HG03354 (cell line): ENCODE data around the gene PMFBP1.
"Not testable (repeated sequence)": the region's sequence is repeated elsewhere in the genome, so short reads cannot be mapped to it uniquely, and the experiment has no call there.

Source experiments
- ATAC-seq: cut with Tn5 transposase; IDR thresholded peaks from one replicate; pipeline ENCODE4 v1.9.1; 2021; ENCODE audit warnings: mild to moderate bottlenecking; ENCODE audit not compliant: unreplicated experiment, poor library complexity, severe bottlenecking

PMFBP1 gene

DNA sequence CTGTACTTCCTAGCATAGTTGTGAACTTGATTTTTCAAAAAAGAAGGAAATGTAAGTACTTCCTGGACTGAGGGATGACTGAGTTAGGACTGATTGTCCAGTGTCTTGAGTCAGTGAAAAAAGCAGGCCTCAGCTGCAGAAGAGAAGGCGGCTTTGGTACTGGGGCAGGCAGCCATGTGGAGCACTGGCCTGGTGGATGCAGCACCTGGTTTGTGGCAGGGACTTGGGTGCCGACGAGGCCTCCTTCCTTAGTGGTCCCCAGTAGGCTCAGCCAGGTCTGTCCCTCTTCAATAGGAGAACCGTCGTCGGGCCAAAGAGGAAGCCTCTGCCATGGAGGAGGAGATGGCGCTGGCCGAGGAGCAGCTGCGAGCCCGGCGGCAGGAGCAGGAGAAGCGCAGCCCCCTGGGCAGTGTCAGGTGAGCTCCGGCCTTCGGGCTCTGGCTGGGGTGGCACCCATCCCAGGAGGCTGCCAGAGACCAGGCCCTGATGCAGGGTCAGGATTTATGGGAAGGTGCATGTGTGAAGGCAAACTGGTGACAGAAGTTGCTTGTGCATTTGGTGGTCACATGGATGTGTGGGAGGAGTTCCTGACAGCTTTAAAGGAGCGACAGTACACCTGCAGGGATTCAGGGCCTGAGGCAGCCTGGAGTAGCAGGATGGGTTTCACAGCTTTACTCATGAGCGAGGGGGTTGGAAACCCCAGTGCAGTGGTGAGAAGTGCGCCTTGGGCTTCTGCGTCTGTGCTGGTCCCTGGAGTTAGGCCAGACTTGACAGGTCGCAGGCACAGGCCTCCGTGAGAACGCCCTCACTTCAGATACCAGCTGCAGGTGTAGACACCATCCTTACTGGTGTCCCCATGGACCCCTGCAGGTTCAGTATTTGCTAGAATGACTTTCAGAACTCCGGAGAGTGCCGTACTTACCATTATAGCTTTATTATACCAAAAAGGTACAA lies 61.0 kb downstream of the PMFBP1 start:
- no peak for ATAC-seq

DNA sequence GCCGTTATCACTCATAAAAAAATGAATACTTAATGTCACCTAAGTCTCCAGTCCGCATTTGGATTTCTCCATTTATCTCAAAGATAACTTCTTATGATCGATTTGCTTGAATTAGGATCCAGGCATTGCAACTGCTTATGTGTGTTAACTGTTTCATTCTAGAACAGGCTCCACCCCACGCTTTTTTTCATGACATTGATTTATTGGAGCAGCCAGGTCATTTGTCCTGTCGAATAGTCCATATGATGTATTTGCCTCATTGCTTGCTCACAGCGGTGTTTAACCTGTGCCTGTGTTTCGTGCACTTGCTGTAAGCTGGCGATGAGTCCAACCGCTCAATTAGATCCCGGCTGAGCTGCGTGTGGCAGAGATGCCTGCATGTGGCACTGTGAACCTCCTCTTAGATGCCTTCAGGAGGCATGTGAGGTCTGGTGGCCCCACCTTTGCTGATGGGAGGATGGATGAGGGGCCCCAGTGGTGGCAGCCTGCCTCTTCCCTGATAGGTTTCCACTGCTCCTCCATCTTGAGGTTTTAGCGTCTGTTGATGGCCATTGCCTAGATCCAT lies 61.9 kb downstream of the PMFBP1 start:
- ATAC-seq, result no peak

- ATAC-seq, result no peak
Observed at GRCh38 chr16:72109300-72109699, 62.7 kb downstream of the PMFBP1 start.

DNA sequence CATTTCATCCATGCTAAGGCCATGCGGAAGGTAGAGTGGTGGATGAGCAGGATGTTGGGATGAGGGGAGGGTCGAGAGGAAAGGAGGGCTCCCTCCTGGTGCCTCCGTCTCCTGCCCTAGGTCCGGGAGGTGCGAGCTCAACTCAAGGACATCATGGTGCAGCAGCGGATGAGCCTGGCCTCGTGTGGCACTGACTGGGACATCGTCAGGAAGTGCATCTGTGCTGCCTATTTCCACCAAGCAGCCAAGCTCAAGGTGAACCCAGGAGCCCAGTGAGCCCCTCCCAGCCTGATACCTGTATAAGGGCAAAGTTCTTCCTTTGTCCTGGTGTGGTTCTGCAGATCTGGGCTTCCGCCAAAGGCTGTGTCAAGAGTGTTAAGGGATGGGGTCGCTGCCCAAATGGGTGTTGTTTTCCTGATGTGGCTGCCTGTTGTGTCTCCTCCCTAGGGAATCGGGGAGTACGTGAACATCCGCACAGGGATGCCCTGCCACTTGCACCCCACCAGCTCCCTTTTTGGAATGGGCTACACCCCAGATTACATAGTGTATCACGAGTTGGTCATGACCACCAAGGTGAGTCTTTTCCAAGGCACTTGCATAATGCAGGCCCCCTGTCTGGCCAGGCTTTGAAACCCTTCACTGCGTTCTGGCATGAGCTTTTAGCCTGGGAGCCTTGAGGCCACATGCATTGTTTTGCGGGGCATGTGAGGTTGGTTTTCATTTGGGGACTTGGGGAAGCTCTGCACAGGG lies 63.4 kb downstream of the PMFBP1 start:
- ATAC-seq, result no peak

DNA sequence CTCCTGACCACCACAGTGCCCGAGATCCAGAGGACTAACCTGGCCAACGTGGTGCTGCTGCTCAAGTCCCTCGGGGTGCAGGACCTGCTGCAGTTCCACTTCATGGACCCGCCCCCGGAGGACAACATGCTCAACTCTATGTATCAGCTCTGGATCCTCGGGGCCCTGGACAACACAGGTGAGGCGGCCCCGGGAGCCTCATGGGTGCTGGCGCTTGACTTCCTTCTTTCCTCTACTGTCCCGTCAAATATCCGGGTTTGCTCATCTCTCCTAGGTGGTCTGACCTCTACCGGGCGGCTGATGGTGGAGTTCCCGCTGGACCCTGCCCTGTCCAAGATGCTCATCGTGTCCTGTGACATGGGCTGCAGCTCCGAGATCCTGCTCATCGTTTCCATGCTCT lies 64.6 kb downstream of the PMFBP1 start:
- no peak for ATAC-seq

DNA sequence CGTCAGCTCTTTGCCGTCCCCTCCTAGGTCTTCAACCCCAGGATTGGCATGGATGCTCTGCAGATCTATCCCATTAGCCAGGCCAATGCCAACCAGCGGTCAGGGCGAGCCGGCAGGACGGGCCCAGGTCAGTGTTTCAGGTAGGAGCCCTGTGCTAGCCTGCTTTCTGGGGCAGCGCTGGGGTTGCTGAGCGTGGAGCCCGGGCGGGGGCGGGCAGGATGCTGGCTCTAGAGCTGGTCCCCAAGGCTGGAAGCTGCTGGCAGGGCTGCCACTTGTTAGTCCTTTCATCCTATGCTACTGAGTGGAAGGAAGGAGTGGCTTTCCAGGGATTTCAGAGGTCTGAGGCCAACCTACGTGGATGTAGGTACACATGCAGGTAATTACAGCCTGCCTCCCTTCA lies 66.0 kb downstream of the PMFBP1 start:
- no peak for ATAC-seq

- no peak for ATAC-seq
Observed at GRCh38 chr16:72104905-72105304, 67.0 kb downstream of the PMFBP1 start.

- ATAC-seq, result no peak
Observed at GRCh38 chr16:72101195-72101594, 70.8 kb downstream of the PMFBP1 start.

DNA sequence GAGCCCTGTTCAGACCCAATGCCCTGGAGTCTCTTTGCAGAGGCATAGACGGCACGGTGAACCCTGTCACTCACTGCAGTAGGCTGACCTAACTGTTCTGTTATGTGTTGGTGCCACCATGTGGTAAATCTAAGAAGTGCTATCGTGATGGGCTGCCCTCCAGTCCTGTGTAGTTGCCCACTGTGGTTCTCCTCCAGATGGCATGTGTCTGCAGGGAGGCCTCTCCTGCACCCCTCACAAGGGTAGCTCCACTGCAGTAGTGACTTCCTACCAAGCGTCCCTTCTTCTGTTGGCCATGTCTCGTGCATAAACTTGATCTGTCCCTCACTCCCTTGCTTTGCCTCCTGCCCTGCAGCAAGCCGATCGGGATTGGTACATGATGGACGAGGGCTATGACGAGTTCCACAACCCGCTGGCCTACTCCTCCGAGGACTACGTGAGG lies 72.6 kb downstream of the PMFBP1 start:
- peak; percentile 86 for ATAC-seq

DNA sequence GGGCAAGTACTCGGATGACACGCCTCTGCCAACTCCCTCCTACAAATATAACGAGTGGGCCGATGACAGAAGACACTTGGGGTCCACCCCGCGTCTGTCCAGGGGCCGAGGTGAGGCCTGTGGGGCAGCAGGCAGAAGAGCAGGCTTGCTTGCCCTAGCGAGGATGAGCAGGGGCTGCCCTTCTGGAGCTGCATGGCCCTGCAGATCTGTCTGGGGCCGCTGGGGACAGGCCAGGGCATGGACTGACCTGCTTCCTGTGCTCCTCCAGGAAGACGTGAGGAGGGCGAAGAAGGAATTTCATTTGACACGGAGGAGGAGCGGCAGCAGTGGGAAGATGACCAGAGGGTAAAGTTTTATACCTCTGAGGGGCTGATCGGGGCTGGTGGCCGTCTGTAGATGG lies 73.0 kb downstream of the PMFBP1 start:
- ATAC-seq, result peak; percentile 5

DNA sequence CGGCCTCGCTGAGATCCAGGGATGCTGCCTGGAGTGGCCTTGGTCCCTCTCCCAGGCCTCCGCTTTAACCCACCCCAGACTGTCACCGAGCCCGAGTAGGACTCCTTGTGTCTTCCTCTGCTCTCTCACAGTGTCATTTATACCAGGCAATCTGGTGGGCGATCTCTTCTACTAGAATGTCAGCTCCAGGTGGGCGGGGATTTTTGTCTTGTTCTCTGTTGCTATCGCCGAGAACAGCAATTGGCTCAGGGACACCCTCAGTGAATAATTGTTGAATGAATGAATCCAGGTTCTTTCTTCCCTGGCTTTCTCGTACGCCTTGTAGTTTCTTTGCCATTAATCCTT lies 77.7 kb downstream of the PMFBP1 start:
- no peak for ATAC-seq

DNA sequence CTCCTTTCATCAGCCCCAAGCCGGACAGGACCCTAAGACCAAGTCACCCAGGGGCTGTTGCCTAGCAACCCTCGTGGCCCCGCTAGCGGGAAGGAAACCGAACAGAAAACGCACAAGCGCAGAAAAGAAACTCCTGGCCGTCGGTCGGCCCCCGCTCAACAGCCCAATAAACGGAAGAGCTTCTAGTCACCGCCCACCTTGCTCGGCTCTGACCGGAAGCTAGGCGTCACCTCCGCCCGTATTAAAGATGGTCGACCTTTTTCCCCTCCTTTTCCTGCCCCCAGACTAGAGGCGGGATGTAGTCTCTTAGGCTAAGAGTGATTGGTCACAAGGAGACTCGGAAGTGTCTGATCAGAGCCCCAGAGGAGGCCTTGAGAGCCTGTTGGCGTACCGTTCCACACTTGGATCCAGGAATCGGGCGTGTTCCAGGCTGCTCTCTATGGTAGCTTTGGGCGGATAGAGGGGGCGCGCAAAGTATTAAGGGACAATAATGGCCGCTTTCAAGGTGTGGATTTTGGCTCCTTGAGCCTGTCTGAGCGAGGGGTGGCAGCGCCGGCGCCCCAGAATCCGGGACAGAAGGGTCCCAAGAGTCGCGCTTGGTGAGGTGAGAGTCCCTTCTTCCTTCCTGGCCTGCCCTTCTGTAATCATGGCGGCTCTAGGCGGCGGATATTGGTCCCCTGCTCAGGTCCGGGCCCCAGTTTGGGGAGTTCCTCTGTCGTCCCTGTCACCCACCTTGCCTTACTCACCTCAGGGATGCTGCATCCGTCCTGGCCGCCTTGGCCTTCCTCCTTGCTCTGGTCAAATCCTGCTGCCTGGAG lies 78.3 kb downstream of the PMFBP1 start, which contains the start of the genes DHX38 and TXNL4B:
TSS of gene DHX38 (plus strand) at position 400 of the 818 bp plus-strand sequence. CDS start 2,311 bp downstream, outside the sequence.
TSS of gene TXNL4B (minus strand) at position 173 of the 818 bp plus-strand sequence. CDS start 2,871 bp downstream, outside the sequence.
- ATAC-seq, result peak; percentile 97

DNA sequence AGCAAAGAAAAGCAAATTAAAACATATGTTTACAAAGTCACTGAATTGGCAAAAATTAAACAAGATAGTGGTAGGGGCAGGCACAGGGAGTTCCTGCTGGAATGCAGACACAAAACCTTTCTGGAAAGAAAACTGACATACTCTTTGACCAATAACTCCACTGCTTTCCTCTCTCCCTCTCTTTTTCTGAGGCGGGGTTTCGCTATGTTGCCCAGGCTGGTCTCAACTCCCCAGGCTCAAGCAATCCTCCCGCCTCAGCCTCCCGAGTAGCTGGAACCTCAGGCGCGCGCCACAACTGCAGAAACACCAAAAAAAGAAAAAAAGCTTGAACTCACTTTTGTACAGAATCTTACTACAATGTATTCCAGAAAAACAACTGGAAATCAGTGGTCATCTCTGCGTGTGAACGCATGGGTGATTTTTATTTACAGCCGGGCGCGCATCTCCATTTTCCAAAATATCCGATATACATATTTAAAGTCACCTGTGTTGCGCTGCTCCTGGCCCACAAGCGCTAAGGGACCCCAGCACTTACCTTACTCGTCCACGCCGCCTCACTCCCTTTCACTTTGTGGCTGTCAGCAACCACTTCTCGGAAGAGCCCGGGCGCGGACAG lies 79.0 kb downstream of the PMFBP1 start:
- no peak for ATAC-seq

- no peak for ATAC-seq
Observed at GRCh38 chr16:72091217-72091616, 80.7 kb downstream of the PMFBP1 start.

DNA sequence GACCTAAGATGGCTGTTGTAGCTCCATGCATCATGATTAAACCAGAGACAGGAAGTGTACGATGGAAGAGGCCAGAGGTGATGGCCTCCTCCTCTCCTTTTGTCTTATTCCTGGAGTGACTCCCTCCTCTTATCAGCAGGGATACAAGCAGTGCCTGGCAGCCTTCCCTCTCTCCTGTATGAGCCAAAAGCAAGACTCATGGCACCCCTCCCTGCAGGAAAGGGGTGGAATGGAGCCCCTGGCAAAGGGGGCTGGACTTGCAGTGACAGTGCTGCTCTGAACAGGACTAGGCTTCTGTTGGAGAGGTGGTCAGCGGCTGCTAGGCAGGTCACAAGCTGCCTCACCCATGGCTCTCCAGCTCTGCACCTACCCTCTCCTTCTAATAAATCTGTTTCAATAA lies 87.0 kb downstream of the PMFBP1 start:
- ATAC-seq, result no peak

DNA sequence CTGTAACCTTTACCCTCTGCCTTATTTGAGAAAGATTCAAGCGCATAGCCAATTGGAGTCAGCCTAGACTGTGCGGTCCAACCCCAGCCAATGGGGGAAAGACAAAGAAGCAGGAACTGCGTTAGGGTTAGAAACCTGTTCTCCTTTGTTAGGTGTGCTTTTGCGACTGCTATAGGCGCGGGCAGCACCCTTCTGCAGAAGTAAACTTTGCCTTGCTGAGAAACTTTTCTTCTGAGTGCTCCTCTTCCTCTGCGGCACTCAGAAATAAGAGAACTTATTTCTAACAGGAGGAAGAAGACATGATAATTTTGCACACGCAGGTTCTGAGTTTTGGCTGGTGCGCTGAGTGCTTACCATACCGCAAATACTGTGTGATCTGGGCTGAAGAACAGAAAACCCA lies 87.5 kb downstream of the PMFBP1 start:
- ATAC-seq, result no peak

GRCh38 chr16:72083778-72084404 lies 88.1 kb downstream of the PMFBP1 start:
- no peak for ATAC-seq

DNA sequence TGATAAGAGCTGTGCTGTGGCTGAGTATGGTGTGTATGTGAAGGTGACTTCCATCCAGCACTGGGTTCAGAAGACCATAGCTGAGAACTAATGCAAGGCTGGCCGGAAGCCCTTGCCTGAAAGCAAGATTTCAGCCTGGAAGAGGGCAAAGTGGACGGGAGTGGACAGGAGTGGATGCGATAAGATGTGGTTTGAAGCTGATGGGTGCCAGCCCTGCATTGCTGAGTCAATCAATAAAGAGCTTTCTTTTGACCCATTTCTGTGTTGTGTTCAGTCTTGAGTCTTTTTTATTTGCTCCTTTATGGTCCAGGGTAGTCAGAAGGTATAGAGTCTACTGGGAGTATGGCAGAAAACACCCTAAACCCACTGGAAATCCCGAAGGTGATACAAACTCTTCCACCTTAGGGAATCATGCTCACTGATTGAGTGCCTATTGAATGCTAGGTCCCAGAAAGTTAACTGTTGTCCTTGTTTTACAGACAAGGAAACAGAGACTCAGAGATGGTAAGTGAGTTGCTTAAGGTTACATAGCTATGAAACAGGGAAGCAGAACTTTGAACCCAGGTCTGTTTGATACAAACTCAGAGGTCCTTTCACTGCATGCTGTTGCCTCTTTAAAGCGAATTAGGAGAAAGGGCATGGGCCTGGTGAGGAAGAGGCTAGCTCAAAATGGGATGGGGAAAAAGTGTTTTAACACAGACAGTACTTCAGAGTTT lies 94.8 kb downstream of the PMFBP1 start:
- ATAC-seq, result not testable (repeated sequence)
